Neuron (in vitro differentiated cells): ENCODE data around the gene KCNG2.

Experiments
- H2AFZ ChIP-seq: one replicate; pipeline ENCODE4 v1.6.1; 2013; ENCODE audit warnings: low read depth, mild to moderate bottlenecking, inconsistent platforms, low read length, moderate library complexity
- H3K27me3 ChIP-seq: one replicate; pipeline ENCODE4 v1.6.1; 2013; ENCODE audit warnings: low read length; ENCODE audit not compliant: insufficient read depth
- H3K36me3 ChIP-seq: one replicate; pipeline ENCODE4 v1.6.1; 2013; ENCODE audit warnings: low read length; ENCODE audit not compliant: insufficient read depth
- H3K4me1 ChIP-seq: one replicate; pipeline ENCODE4 v1.6.1; 2013; ENCODE audit warnings: low read length; ENCODE audit not compliant: insufficient read depth
- H3K4me3 ChIP-seq: 2 replicates; pipeline ENCODE4 v1.5.1; 2013; ENCODE audit warnings: mild to moderate bottlenecking, low read length, moderate library complexity
- H3K9me3 ChIP-seq: one replicate; pipeline ENCODE4 v1.6.1; 2013; ENCODE audit warnings: low read length

The KCNG2 gene

DNA sequence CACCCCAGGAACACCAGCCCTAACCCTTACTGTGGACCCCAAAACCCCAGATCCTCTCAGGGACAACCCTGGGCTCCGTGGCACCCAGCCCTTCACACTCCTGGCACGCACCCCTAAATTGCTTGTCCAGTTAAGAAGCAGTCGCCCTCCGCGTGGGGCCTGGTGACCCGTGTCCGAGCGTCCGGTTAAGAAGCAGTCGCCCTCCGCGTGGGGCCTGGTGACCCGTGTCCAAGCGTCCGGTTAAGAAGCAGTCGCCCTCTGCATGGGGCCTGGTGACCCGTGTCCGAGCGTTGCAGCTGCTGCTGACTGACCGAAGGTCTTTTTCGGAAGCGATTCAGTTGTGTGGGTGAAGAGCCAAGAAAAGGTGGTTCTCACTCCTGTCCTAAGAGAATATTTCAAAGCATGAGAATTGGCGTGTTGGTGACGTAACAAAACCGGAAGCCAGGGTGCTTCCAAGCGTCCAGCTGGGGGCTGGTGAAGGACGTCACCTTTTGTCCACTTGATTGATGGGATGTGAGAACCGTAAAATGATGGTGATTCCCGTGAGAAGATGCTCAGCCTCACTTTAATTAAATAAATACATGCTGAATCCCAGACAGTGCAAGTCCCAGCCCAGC, 70.5 kb downstream of the KCNG2 start:
- H3K36me3 ChIP-seq: no peaks in the 10 kb centered on the region
- H2AFZ ChIP-seq: no peak overlapping the region
- peaks cover 2% of the 10 kb centered on the region for H3K9me3 ChIP-seq
- peaks cover 2% of the 10 kb centered on the region for H3K4me1 ChIP-seq
- H3K4me3 ChIP-seq: no peak overlapping the region
- H3K27me3 ChIP-seq: no peaks in the 10 kb centered on the region

GRCh38 chr18:79868811-79869541, 71.2 kb downstream of the KCNG2 start:
- Histone ChIP-seq H3K27me3 (no peaks in the 10 kb centered on the region), H3K4me3 (no peak overlapping the region)

GRCh38 chr18:79869591-79870300, 72.0 kb downstream of the KCNG2 start:
- no peak overlapping the region for H3K4me3 ChIP-seq
- no peaks in the 10 kb centered on the region for H3K27me3 ChIP-seq
- peaks cover 2% of the 10 kb centered on the region for H3K4me1 ChIP-seq
- peaks cover 2% of the 10 kb centered on the region for H3K9me3 ChIP-seq
- no peaks in the 10 kb centered on the region for H3K36me3 ChIP-seq
- no peak overlapping the region for H2AFZ ChIP-seq

More at GRCh38 chr18:79868811-79869541, 71.2 kb downstream of the KCNG2 start:
- H3K4me1 ChIP-seq: peaks cover 2% of the 10 kb centered on the region
- H3K36me3 ChIP-seq: no peaks in the 10 kb centered on the region
- H2AFZ ChIP-seq: no peak overlapping the region
- peaks cover 2% of the 10 kb centered on the region for H3K9me3 ChIP-seq

GRCh38 chr18:79870301-79871025, 72.7 kb downstream of the KCNG2 start:
- Histone ChIP-seq H2AFZ (no peak overlapping the region), H3K4me3 (no peak overlapping the region)

DNA sequence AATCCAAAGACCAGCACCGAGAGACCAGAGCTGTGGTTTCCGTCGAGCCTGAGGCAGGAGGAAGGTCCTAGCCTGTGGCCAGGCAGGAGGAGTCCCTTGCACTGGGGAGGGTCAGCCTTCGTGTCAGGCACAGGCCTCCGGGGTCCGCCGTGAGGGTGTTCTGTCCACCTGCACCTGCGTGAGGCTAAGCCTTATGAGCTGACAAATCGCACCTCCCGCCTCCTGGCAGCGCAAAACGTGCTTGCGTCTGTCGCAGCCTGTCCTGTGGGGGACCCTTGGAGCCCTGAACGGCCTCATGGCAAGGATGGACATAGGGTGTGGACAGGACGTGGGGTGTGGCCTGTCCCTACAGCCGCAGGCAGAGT, 73.3 kb downstream of the KCNG2 start:
- H3K4me1 ChIP-seq: peaks cover 2% of the 10 kb centered on the region
- no peaks in the 10 kb centered on the region for H3K27me3 ChIP-seq
- H3K4me3 ChIP-seq: no peak overlapping the region
- no peak overlapping the region for H2AFZ ChIP-seq
- H3K9me3 ChIP-seq: peaks cover 2% of the 10 kb centered on the region
- H3K36me3 ChIP-seq: no peaks in the 10 kb centered on the region

More at GRCh38 chr18:79870301-79871025, 72.7 kb downstream of the KCNG2 start:
- Histone ChIP-seq H3K36me3 (no peaks in the 10 kb centered on the region), H3K9me3 (peaks cover 2% of the 10 kb centered on the region), H3K27me3 (no peaks in the 10 kb centered on the region), H3K4me1 (peaks cover 2% of the 10 kb centered on the region)

- Histone ChIP-seq H3K9me3 (peaks cover 2% of the 10 kb centered on the region), H3K27me3 (no peaks in the 10 kb centered on the region), H3K36me3 (no peaks in the 10 kb centered on the region), H2AFZ (no peak overlapping the region), H3K4me3 (no peak overlapping the region), H3K4me1 (peaks cover 2% of the 10 kb centered on the region)
Measured at GRCh38 chr18:79871481-79872091, 73.8 kb downstream of the KCNG2 start.

GRCh38 chr18:79872527-79873444, 75.0 kb downstream of the KCNG2 start:
- peaks cover 2% of the 10 kb centered on the region for H3K4me1 ChIP-seq
- H3K27me3 ChIP-seq: no peaks in the 10 kb centered on the region
- H3K9me3 ChIP-seq: peaks cover 2% of the 10 kb centered on the region
- H3K4me3 ChIP-seq: no peak overlapping the region
- H3K36me3 ChIP-seq: no peaks in the 10 kb centered on the region
- H2AFZ ChIP-seq: no peak overlapping the region

GRCh38 chr18:79873449-79874110, 75.8 kb downstream of the KCNG2 start:
- Histone ChIP-seq H3K4me1 (peaks cover 2% of the 10 kb centered on the region), H2AFZ (no peak overlapping the region), H3K36me3 (no peaks in the 10 kb centered on the region), H3K9me3 (peaks cover 2% of the 10 kb centered on the region), H3K4me3 (no peak overlapping the region), H3K27me3 (no peaks in the 10 kb centered on the region)

DNA sequence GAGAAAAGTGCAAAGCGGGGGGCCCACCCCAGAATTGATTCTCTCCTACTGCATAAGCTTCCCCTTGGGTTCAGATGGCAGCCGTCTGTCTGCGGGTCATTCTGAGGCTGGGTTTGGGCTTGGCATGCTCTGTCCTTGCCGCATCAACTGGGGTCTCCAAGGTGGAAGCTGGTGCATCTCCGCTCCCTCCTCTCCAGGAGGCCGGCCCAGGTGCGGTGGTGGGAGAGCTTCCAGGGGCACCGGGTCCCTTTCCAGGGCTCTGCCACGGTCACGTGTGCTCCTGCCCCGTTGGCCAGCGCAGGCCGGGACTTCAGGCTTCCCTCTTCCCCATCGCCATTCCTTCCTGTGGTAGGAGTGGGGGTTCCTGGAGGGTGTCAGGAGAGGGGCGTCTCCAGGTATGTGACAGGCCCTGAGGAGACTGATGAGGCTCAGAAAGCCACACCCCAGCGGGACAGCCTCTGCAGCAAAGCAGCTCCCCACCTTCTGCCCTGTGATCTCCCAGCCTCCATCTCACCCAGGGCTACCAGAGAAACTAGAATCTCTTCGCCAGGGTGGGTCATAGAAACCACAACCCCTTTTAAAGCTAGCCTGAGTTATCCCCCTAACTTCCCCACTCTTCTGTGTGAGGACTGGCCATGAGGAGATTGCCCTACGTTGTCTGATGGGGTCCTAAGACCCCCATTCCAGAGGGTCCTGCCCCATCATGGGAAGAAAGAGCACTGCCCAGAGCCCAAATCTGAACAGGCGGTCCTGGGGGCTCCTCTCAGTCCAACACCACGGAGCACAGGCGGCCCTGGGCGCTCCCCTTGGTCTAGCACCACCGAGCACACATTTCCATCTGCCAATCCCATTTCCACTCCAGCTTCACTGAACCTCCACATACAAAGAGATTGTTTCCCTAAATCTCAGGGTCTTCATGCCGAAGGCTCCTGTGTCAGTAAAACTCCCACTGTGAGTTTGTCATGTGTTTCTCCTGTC, 77.1 kb downstream of the KCNG2 start:
- Histone ChIP-seq H2AFZ (no peak overlapping the region), H3K4me3 (no peak overlapping the region), H3K4me1 (peaks cover 2% of the 10 kb centered on the region), H3K9me3 (no peaks in the 10 kb centered on the region), H3K27me3 (no peaks in the 10 kb centered on the region), H3K36me3 (no peaks in the 10 kb centered on the region)

- no peaks in the 10 kb centered on the region for H3K9me3 ChIP-seq
- H3K4me3 ChIP-seq: no peak overlapping the region
- no peaks in the 10 kb centered on the region for H3K36me3 ChIP-seq
Measured at GRCh38 chr18:79875531-79875919, 77.8 kb downstream of the KCNG2 start.

More at GRCh38 chr18:79875531-79875919, 77.8 kb downstream of the KCNG2 start:
- peaks cover 2% of the 10 kb centered on the region for H3K4me1 ChIP-seq
- no peaks in the 10 kb centered on the region for H3K27me3 ChIP-seq
- H2AFZ ChIP-seq: no peak overlapping the region
